ENCODE measurements around the gene NUP214.
"Not testable (repeated sequence)": the region's sequence is repeated elsewhere in the genome, so short reads cannot be mapped to it uniquely, and the experiment has no call there.

NUP214 gene

DNA sequence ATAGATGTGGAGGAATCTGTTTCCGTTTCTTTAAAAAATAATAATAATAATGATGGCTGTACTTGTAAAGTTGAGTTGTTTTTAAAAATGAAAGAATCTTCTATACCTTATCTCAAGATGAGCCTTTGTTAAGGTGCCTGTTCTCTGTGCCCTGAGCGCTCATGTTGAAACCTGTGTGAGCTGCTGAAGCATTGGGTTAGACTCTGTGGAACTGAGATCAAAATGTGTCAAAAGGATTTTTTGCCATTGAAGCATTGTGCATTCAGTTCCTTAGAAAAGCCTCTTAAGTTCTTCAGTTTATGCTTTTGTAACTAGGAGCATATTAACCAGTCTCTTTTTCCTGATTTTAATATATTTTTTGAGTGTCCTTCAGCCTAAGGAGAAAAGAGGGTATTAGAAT is 67.7 kb downstream of the NUP214 start:
- DNase-seq (ENCODE audit: low spot score) = no peak

DNA sequence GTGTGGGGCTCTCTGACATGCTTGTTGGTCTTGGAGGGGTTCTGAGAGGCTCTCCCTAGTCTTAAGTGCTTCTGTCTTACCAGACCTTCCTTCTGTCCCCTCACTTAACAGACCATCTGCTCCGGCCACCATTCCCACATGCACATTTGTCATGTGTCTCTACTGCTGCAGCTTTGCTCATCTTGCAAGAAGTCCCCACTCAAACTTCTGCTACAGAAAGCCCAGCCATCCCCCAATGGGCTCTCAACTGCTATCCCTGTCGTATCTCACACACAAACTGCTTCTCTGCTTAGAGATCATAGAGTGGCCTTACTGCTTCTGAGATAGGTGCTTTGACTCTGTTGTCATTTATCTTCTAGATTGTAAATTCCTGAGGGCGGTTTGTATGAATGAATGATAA is 69.4 kb downstream of the NUP214 start:
- DNase-seq (ENCODE audit: low spot score) = no peak

DNA sequence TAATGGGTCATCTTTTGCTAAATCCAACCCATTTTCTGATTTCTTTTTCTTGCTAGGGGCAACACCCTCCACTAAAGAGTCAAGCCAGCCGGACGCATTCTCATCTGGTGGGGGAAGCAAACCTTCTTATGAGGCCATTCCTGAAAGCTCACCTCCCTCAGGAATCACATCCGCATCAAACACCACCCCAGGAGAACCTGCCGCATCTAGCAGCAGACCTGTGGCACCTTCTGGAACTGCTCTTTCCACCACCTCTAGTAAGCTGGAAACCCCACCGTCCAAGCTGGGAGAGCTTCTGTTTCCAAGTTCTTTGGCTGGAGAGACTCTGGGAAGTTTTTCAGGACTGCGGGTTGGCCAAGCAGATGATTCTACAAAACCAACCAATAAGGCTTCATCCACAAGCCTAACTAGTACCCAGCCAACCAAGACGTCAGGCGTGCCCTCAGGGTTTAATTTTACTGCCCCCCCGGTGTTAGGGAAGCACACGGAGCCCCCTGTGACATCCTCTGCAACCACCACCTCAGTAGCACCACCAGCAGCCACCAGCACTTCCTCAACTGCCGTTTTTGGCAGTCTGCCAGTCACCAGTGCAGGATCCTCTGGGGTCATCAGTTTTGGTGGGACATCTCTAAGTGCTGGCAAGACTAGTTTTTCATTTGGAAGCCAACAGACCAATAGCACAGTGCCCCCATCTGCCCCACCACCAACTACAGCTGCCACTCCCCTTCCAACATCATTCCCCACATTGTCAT is 72.0 kb downstream of the NUP214 start:
- DNase-seq (ENCODE audit: low spot score) = no peak

DNA sequence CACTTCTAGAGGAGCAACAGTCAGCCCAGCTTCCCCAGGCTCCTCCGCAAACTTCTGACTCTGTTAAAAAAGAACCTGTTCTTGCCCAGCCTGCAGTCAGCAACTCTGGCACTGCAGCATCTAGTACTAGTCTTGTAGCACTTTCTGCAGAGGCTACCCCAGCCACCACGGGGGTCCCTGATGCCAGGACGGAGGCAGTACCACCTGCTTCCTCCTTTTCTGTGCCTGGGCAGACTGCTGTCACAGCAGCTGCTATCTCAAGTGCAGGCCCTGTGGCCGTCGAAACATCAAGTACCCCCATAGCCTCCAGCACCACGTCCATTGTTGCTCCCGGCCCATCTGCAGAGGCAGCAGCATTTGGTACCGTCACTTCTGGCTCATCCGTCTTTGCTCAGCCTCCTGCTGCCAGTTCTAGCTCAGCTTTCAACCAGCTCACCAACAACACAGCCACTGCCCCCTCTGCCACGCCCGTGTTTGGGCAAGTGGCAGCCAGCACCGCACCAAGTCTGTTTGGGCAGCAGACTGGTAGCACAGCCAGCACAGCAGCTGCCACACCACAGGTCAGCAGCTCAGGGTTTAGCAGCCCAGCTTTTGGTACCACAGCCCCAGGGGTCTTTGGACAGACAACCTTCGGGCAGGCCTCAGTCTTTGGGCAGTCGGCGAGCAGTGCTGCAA is 72.8 kb downstream of the NUP214 start:
- DNase-seq (ENCODE audit: low spot score) = no peak

DNA sequence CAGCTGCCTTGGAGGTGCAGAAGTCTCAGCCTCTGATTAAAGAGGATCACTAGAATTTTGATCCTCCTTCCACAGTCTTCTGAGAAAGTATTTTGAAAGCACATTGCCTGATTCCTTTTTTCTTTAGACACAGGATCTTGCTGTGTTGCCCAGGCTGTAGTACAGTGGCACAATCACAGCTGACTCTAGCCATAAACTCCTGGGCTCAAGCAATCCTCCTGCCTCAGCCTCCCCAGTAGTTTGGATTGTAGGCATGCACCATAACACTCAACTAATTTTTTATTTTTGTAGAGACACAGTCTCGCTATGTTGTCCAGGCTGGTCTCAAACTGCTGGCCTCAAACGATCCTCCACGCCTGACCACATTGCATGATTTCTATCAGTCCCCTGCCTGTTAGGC is 76.5 kb downstream of the NUP214 start:
- no peak for DNase-seq (ENCODE audit: low spot score)

DNA sequence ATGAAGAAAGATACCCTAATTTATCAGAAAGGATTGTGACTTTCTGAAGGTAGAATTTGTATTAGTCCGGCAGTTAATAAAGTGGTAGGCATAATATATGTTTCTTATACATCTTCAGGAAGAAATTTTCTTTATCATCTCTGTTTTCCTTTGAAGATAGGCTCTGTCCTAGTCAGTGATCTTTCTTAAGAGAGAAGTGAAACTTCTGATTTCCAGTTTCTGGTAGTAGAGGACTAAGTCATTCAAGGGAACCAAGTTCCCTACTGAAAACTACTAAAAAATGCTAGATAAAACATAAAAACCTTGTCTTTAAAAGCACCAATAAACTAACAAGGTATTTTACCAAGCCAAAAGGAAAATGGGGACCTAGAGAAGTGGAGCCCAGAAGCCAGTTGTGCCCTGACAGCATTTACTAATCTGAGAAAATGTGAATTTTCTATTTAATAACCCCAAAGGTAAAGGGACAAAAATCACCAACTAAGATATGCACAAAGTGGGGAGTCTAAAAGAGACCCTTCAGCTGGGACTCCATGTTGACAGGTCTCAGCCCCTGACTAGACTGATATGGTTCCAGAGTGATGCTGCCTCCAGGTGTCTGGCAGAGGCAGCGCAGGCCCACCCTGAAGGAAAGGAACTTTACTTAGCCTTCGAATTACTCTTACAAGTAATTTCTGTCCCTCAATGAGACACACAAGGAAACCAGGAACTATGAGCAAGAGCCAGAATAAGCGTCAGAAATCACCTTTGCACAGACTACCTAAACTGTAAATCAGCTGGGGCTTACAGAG is 78.2 kb downstream of the NUP214 start:
- no peak for DNase-seq (ENCODE audit: low spot score)

DNA sequence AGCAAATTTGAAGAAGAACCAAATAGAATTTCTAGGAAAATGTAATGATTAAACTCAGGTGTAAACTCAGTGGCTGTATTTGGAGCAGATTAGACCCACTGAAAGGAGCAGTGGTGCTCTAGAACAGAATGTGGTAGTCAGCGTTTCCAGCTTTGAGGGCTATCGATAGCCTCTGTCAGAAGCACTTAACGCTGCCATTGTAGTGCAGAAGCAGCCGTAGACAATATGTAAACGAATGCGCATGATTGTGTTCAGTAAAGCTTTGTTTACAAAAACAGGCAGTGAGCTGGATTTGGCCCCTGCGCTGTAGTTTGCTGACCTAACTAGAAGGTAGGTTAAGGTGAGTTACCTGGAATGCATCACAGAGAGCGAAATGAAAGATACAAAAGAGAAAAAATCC is 78.9 kb downstream of the NUP214 start:
- DNase-seq (ENCODE audit: low spot score) = no peak

DNA sequence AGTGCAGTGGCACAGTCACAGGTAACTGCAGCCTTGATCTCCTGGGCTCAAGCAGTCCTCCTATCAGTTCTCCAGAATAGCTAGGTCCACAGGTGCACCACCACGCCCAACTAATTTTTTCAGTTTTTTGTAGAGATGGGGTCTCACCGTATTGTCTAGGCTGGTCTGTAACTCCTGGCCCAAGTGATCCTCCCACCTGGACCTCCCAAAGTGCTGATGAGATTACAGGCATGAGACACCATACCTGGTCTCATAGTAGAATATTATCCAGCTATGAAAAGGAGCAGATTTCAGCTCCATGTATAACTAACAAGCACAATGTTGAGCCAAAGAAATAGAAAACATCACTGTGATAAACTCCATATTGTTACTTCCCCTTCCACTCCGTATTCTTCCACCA is 81.1 kb downstream of the NUP214 start:
- DNase-seq (ENCODE audit: low spot score) = no peak

DNA sequence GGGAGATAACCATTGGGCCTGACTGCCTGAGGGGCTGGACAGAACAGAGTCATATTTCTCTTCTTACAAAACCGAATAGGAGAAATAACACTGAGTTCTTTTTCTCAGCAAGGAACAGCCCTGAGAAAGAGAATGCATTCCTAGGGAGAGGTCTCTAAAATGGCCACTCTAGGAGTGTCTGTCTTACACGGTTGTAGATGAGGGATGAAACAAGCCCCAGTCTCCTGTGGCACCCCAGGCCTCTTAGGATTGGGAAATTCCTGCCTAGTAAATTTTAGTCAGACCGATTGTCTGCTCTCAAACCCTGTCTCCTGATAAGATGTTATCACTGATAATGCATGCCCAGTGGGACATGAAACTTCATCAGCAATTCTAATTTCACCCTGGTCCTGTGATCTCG is 86.5 kb downstream of the NUP214 start:
- not testable (repeated sequence) for DNase-seq (ENCODE audit: low spot score)

DNA sequence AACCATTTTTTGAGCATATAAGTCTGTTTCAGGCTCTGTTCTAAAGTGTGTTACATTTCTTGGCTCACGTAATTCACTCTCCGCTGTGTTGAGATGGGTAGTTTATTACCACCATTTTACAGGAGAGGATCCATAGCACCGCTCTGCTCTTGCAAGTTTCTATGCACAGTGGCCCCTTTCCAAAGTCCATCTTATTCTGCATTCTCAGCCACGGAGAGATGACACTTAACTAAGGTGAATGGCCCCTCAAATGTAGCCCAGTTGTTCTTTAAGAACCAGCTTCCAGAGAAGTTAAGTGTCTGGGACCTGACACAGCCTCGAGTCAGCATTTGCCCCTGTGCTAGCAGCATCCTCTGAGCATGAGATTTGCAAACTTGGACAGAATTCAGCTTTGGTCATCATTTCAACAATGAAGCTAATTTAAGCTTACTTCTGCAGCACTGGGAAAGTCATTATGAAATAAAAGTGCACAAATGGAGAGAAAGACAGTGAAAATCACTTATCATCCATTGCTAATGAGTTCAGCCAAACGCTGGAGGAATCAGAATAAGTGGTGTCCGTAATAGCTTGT is 89.0 kb downstream of the NUP214 start:
- no peak for DNase-seq (ENCODE audit: low spot score)

DNA sequence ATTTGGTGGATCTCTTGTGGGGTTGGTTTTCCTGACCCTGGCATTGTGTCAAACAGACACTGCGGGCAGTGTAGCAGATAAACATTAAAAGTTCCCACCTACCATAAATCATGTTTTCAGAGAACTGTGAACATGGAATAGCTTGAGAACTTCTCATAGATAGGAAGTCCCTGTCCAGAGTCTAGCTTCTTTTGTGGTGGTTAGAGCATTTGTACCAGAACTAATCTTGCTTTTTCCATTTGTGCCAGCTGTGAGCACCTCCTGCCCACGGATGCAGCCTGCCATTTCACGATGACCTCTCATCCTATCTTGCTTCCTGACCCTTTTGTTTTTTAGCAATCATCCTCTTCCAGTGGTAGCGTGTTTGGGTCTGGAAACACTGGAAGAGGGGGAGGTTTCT is 89.5 kb downstream of the NUP214 start:
- DNase-seq (ENCODE audit: low spot score) = no peak

DNA sequence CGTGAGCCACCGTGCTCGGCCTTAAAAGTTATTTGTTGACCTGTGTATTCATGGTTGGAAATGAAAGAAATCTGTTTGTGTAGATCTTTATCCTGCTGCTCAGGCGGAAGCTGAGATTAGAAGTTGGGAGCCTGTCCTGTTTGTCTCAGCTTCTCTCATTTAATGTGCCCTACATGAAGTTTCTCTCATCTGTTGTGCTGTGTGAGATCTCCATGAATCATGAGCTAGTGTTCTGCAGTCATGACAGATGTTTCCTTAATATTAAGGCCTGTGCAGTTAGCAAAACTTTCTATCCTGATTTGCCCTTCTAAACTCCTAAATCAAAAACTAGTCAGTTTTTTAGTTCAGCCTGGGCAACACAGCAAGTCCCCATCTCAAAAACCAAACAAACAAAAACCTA is 91.4 kb downstream of the NUP214 start:
- DNase-seq (ENCODE audit: low spot score) = no peak

DNA sequence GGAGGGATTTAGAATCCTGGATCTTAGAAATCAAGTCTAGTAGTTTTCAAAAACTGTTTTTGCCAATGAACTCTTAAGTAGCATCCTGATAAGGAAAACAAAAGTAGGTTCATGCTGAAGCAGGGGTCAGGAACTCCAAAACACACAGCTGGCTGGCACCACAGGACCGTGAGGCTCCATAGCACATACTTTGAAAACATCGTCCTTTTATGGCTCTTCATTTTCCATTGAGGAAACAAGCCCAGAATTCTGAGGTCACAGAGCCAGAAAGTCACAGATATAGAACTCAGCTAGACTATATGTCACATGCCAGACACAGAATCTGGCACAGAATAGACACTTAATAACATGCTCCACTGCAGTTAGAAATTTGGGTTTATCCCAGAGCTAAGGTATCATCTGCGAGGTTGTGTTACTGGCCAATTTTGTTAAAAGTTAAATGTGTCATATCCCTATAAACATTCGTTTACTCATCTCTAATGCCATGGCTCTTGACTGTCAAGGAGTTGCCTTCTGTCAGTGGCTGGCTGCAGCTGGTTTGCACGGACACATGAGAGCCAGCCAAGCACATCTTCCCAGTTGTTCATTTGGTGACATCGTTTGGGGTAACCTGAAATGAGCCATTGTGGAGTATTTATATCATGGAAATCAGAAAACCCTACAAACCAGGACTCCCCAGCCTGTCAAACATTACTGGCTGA is 92.1 kb downstream of the NUP214 start:
- DNase-seq (ENCODE audit: low spot score) = no peak

DNA sequence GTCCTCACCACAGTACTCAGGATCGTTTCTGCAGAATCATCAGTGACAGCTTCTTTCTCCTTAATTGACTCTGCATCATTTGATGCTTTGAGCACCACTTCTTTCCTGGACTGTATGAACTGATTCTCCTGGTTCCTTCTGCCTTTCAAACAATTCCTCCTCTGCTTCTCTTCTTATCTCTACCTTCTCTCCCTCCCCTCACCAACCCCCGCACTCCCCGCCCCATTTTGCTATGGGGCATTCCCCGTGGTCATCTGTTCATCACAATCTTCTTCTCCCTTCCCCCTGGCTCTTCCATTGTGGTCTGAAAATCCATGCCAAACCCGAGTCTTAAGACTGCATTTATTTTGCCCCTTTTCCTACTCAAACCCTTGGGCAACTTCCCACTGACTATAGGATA is 93.0 kb downstream of the NUP214 start:
- DNase-seq (ENCODE audit: low spot score) = no peak

DNA sequence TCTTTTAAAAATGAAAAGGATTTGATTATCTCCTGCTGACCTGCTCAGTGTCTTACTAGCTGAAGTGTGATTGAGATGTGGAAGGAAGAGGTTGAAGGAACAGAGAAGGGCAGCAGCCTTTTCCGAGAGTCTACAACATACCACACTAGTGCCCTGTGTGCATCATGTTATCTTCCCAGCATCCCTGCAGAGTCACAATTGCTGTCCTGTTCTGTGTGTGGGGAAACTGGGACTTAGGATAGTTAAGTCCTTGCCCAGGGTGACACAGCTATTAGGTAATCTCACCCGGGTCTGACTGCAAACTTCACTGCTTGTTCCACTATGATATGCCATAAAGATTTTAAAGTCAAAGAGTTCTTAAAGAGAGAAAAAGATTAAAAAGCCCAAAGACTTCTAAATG is 95.1 kb downstream of the NUP214 start:
- no peak for DNase-seq (ENCODE audit: low spot score)

DNA sequence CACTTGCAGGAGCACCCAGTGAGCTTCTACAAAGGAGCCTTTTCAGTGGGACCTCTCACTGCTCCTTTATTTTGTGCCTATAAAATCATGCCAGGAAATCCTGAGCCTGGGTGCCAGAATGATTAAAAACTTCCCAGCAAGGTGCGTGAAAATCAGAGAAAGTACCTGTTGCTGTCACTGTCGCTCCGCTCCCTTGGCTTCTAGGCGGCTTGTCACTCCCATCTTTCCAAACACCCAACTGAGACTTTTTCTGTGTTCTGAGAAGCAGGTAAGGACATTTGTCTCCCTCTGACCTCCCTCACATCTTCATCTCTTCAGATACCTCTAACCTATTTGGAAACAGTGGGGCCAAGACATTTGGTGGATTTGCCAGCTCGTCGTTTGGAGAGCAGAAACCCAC is 97.1 kb downstream of the NUP214 start:
- no peak for DNase-seq (ENCODE audit: low spot score)

DNA sequence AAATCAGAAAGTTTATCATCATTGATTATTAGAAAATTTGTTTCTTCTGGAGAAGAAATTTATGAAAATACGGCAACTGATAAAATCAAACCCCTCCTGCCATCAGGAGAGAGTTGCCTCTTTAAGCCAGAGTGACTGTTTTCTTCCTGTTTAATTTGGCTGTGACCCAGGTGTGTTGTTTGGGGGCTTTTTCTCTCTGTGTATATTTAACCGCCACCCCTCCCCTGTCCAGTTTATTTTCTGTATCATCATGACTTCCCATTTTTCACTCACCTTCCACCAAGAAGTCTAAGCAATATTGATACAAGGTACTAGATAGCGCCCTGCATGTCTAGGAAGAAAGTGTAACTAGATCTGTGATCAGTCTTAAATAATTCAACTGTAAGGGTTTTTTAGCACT is 100.8 kb downstream of the NUP214 start:
- no peak for DNase-seq (ENCODE audit: low spot score)

DNA sequence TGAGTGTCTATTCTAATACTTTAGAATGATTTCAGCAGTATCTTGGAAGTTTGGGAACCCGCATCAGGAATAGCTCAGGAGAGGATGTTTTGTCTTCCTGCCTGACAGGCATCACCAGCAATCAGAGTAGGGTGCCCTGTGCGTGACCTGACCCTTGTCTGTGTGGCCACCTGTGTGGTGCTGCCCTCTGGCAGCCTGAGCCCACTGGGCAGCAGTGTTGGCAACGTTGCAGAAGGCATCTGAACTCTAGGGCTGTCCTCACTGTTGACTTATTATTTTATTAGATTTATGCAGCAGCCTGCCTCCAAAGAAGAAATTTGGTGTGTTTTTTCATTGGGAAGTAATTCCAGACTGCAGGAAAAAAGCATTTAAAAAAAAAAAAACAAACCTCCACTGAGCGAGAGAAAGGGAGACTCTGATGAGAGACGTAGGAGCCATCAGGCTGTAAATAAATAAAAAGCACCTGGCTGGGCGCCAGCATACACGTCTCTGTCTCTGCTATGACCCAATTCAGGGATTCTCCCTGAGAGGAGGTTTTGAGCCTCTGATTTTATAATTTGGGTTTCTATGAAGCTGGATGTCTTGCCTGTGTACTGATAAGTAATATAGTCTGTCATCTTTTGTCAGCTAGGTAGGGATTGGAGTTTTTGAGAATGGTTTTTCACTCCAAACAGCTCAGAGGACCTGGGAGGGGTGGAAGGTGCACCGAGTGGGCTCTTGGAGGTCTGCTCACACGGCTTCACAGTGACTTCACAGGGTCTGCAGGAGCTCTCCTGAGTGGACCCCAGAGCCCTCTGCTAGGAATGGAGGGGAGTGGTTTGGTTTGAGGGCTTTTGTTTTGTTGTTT is 101.9 kb downstream of the NUP214 start:
- no peak for DNase-seq (ENCODE audit: low spot score)

DNA sequence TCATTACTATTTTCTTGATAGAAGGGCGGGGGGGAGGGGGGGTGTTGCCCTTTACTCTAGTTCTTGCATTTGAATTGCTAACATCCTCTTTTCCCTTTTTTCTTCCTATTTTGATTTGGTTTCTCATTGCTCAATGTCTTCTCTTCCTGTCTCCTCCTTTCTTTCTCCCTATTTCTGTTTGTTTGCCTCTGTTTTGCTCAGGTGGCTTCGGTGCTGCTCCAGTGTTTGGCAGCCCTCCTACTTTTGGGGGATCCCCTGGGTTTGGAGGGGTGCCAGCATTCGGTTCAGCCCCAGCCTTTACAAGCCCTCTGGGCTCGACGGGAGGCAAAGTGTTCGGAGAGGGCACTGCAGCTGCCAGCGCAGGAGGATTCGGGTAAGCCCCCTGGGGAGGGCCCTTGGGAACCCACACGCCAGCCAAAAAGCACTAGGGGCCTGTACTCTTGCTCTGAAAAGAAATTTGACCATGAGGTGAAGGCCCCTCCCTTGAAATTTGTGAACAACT is 102.6 kb downstream of the NUP214 start:
- DNase-seq (ENCODE audit: low spot score) = no peak

DNA sequence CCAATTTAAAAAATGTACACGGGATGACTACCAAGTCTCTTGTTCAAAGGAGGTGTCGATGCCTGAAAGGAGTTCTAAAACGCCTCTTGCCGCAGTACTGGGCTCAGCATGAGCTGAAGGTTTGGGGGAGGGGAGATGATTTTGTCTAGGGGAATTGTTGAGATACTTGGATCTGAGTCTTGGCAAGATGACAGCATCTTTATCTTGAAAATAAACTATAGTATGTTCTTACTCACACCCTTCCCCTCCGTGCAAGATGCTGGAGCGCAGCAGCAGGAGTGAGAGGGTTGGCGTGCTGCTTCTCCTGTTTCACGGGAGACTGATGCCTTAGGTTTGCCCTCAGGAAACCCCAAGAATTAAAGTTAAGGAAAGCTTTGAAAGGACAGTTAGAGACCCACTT is 103.6 kb downstream of the NUP214 start:
- DNase-seq (ENCODE audit: low spot score) = no peak

DNA sequence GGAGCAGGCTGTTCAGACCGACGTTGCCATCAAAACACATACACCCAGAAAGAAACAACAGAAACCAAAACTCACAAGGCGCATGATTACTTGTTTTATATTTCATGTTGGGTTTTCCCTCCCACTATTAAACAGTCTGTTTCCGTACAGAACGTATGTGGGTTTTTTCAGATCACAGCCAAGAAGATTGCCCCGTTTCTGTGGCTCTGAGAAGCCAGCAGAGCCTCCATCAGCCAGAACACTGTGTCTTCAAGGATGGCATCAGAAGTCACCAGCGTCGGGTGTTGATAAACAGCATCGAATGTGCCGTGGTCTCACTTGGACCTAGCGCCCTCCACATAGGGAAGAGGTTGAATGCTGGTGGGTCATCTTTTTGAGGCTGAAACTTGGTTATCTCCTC is 108.2 kb downstream of the NUP214 start:
- no peak for DNase-seq (ENCODE audit: low spot score)

All from germinal center (tissue), 1 donor.